GM18861 (cell line): Measurements from ENCODE around the gene SPATA25.

Source experiments
- ATAC-seq: cut with Tn5 transposase; IDR thresholded peaks from one replicate; pipeline ENCODE4 v1.9.1; 2021; ENCODE audit not compliant: unreplicated experiment

SPATA25 gene

DNA sequence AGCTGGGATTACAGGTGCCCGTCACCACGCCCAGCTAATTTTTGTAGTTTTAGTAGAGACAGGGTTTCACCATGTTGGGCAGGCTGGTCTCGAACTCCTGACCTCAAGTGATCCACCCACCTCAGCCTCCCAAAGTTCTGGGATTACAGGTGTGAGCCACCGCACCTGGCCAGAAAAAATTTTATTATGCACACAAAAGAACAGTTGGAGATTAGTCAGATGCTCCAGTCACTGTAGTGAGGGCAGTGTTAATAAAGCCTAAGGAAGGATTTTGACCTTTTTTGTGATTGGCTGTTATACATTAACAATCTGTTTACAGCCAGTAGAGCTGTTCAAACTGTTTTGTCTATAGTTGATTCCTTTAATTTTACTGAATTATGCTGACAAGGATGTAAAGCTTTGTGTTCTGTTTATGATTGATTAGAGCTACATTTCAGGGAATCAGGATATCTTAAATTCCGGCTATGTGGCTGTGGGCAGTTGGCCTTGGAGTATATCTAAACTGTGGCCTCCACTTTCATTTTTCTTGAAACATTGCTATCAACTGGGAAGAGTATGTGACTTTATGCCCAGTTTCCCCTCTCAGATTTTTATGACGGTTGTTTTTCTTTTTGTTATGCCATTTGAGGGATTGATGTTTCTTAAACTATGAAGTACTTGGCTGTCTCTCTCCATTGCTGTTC lies 20.1 kb downstream of the SPATA25 start:
- no peak for ATAC-seq

DNA sequence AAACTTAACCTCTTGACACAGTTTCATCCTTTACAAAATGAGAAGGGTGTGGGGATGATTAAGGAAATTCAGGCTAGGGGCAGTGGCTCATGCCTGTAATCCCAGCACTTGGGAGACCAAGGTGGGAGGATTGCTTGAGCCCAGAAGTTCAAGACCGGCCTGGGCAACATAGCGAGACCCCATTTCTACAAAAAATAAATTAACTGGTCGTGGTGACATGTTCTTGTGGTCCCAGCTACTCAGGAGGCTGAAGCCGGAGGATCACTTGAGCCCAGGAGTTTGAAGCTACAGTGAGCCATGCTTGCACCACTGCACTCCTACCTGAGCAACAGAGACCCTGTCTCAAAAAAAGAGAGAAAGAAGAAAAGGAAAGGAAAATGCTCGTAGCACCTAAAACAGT lies 21.0 kb downstream of the SPATA25 start:
- ATAC-seq: no peak

DNA sequence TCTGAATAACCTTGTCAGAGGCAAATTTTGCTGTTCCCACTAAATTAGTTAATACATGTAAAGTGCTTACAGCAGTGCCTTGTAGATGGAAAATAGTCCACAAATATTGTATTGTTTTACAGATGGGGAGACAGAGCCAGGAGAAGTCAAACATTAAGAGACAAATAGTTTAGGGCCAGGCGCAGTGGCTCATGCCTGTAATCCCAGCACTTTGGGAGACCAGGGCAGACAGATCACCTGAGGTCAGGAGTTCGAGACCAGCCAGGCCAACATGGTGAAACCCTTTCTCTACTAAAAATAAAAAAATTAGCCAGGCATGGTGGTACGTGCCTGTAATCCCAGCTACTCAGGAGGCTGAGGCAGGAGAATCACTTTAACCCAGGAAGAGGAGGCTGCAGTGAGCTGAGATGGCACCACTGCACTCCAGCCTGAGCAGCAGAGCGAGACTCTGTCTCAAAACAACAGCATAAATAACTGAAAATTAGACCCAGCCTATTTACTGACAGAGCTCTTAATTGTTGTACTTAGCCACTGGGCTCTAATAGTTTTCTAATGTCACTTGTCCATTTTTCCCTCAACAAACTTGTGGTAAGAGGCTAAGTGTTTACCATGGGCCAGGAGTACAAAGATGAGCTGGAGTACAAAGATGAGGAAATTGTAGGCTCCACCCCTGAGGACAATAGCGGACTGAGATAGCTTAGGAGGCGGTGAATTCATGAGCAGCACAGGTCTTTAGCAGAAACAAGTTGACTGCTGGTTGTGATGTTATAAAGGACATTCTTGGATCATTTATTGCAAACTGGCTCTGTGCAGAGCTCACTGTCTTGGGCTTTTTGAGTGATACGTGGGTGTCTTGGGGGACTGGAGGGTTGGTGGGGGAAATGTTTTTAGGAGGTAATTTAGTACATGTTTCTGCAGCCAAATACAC lies 23.6 kb downstream of the SPATA25 start:
- no peak for ATAC-seq

DNA sequence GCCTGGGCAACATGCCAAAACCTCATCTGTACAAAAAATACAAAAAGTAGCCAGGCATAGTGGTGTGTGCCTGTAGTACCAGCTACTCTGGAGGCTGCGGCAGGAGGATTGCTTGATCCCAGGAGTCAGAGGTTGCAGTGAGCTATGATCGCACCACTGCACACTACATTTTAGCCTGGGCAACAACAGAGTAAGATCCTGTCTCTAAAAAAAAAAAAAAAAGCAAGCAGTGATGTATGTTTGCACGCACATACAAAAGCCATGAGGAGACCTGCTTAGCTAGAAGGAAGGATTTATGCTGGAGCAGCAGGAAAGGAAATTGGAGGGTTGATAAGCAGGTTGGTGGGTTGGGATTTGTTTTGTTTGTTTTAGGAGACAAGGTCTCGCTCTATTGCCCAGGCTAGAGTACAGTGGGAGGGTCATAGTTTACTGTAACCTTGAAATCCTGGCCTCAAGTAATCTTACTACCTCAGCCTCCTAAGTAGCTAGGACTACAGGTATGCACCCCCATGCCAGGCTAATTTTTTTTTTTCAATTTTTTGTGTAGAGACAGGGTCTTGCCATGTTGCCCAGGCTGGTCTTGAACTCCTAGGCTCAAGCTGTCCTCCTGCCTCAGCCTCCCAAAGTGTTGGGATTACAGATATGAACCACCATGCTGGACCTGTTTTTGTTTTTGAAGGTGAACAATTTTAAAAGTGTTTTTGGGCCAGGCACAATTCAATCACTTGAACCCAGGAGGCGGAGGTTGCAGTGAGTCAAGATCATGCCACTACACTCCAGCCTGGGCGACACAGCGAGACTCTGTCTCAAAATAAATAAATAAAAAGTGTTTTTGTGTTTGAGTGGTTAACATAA lies 26.0 kb downstream of the SPATA25 start:
- no peak for ATAC-seq

DNA sequence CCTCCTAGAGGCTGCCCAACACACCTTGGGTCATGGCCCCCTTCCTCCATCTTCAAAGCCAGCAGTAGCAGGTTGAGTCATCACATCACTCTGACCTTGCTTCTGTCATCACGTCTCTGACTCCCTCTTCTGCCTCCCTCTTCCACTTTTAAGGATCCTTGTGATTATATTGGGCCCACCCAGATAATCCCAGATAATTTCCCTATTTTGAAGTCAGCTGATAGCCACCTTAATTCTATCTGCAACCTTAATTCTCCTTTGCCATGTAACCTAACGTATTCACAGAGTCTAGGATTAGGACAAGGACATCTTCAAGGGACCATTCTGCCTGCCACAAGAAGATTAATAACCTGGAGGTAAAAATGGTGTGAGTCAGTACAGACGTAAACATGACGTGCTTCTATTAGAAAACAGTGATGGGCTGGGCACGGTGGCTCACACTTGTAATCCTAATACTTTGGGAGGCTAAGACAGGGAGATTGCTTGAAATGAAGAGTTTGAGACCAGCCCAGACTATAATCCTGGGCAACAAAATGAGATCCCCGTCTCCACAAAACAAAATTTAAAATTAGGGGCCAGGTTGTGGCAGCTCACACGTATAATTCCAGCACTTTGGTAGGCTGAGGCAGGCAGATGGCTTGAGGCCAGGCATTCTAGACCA lies 26.7 kb downstream of the SPATA25 start:
- no peak for ATAC-seq

DNA sequence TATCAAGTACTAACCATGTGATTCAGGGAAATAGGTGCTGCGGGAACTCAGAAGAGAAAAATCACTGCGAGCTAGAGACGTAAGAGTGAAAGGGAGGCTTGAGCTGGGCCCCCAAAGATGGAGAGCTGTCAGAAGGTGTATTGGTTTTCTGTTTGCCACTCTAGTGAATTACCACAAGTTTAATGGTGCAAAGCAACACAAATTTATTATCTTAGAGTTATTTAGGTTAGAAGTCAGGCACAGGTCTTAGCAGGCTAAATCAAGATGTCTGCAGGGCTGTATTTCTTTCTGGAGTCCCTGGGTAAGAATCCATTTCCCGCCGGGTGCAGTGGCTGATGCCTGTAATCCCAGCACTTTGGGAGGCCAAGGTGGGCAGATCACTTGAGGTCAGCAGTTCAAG lies 27.5 kb downstream of the SPATA25 start:
- ATAC-seq: no peak

DNA sequence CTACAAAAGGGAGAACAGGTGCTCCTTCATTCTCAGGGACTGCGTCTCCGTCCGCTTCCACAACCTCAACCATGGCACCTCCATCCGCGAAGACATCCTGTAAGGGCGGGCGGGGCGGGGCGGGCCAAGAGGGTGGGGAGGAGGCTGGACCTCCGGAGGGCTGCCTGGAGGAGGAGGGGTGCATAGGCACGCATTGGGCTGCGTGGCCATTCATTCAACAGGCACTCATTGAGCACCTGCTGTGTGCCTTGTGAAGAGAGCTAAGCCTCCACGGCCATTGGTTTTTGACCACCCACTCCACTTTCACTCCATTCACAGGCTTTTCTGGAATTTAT lies 29.6 kb downstream of the SPATA25 start:
- ATAC-seq: peak; percentile 16

DNA sequence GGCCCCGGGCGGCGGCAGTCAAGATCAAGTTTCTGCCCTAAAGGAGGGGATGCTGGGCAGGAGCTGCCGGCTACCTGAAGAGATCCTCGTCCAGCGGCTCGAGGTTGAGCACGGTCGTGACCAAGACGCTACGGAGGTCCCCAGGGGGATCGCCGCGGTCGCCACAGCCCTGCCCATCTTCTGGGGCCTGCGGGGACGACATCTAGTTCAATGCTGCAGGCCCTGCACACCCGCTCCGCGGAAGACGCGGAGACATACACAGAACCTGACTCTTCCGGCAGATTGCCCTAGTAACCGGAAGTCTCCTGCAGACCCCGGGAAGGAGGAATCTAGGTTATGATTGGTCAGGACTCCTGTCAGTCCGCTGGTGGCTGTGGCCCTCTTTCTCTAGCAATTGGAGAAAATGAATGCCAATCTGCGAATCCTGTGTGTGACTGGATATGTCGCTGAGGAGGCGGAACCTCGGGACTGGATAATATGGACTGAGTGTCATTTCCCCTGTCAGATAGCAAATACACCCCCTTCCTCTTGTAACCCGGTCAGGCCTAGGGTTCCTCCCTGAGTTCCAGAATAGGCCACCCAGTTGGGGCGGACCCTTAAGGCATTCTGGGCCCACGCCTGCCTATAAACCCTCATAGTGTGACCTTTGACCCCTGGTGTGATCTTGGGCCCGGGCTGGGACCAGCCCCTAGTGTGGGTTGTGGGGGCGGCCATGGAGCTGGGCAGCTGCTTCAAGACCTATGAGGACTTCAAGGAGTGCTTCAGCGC lies 30.1 kb downstream of the SPATA25 start, which contains the start of the genes ACOT8 and ZSWIM3:
Gene ACOT8, minus strand, starts transcription at position 279 of the 768 bp plus-strand sequence. Its CDS starts 77 bp downstream, at position 202.
Gene ZSWIM3, plus strand, starts transcription at position 501 of the 768 bp plus-strand sequence. Its CDS starts 212 bp downstream, at position 713.
- peak; percentile 95 for ATAC-seq

DNA sequence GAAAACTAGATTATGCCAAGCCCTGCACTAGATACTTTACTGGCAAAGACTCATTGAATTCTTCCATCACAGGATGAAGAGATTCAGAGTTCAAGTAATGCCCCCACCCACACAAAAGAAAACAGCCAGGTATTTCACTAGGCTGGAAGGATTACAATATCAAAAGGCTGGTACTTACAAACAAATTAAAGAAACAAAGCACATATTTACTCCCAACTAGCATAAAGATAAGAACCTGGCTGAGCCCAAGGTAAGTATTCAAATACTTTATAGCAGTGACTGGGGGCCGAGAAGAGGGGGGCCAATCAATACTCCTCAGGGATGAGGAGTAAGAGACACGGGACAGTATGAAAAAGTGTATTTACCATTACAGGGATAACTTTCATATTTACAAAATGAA lies 33.9 kb downstream of the SPATA25 start:
- ATAC-seq: no peak

DNA sequence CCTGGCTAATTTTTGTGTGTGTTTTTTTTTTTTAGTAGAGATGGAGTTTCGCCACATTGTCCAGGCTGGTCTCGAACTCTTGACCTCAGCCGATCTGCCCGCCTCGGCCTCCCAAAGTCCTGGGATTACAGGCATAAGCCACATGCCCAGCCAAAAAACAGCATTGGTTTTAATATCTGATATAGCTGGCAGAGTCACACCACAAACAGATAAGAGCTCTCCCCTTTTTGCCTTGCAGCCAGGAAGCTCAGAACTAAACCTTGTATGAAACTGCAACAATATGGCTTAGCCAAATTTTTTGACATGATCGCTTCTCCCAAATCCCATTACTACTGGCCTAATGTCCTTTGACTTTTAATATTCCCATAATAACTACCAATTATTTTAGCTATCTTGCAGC lies 35.1 kb downstream of the SPATA25 start:
- no peak for ATAC-seq

DNA sequence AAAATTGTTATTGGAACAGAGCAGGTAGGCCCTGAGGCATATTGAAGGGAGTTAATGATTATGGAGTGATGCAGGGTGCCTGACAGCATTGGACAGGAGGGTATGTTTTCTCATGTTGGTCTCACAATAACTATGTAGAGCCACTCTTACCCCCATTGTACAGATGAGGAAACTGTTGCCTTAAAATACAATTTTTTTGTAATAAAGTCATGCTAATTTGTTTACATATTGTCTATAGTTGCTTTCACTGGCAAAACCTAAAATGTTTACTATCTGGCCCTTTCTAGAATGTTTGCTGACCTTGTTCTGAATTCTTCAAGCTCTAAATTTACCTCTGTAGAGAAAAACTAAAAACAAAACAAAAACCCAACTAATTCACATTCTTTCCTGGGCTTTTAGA lies 35.9 kb downstream of the SPATA25 start:
- no peak for ATAC-seq

DNA sequence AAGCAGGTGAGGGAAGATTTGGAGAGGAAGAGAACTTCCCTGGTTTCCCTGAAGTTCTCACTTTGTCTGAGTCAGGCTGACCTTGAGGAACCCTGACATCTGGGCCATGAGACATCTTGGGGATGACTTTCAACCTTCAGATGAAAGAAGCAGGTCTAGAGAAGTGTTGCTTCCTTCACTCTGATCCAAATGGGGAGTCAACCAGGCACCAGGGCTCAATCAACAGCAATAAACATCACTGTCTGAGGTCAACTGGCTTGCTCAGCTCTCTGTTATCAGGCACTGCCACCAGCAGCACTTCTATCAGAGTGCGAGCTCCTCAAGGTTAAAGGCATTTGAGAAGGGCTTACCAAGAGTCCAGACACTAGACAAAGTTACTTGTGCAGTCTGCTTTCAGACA lies 36.5 kb downstream of the SPATA25 start:
- ATAC-seq: no peak

DNA sequence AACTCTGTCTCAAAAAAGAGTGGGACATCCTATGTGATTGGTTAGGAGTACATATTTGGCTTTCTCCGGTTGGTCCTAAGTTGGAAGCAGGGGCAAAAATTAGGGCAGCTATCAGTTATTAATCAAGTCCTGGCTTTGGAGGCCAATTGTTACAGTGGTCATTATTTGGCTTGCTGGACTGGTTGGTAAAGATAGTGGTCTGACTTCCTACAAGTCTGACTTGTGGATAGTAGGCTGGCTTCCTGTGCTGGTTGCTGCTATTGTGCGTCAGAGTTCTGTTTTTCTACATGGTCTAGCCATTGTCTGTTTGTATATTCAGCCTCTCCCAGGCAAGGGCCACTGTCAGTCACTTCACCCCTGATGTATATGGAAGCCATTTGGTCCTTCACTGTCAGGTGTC lies 37.2 kb downstream of the SPATA25 start:
- ATAC-seq: no peak

DNA sequence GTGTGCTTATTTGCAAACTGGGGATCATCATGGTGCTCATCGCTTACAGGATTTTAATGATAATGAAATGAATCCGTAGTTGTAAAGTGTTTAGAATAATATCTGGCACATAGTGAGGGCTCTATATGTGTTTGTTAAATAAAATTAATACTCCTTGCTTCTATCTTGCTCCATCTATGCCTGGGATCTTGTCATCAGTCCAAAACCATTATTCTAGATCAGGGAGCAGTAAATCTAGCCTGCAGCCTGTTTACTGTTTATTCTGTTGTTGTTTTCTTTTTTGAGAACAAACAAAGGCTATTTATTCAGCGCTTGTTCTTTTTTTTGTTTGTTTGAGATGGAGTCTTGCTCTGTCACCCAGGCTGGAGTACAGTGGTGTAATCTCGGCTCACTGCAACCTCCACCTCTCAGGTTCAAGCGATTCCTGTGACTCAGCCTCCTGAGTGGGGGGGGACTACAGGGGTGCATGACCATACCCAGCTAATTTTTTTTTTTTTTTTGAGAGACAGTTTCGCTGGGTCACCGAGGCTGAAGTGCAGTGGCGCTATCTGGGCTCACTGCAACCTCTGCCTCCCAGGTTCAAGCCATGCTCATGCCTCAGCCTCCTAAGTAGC lies 38.3 kb downstream of the SPATA25 start:
- no peak for ATAC-seq

DNA sequence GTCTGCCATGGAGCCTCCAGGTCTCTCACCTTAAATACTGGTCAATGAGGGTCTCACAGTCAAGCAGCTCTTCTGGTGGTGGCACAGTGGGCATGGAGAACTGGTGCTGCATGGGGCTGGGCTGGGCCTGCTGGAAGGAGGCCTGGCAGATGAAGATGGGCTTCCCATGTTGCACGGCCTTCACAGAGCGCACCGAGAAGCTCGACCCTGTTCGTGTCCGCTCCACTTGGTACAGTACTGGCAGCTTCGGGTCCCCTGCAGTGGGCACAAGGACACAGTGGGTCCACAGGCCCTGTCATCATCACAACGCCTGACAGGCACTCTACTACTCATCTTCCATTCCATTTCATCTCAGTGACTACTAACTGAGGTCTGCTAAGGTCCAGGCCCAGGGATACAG lies 39.0 kb downstream of the SPATA25 start:
- ATAC-seq: no peak

DNA sequence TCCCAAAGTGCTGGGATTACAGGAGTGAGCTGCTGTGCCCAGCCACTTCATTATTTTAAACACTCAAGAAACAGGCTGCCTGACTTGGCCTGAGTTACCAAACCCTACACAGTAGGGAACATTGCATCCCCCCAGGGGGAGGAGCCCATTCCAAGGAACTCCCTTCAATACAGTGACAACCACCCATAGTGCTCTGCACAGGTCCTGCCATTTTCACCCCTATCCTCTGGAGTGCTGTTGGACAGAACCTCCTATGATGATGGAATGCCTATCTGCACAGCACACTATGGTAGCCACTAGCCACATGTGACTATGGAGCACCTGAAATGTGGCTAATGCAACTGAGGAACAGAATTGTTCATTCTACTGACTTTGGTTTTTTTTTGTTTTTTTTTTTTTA lies 42.0 kb downstream of the SPATA25 start:
- ATAC-seq: no peak

DNA sequence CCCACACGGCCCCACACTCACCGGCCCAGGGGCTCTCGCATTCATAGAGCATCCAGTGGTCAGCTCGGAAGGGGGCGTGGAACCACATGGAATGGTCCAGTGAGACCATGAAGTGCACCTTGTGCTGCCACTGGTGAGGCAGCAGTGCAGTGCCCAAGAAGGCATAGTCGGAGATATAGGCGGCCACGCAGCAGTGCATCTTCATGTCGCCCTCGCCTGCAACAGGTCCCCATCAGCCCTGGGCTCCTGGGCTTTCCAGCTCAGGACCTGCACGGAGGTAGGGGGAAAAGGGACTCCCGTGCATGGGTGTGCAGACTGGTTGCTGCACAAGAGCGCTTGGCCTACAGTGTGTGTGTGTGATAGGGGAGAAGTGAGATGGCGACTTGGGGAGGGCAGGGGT lies 43.9 kb downstream of the SPATA25 start:
- no peak for ATAC-seq

DNA sequence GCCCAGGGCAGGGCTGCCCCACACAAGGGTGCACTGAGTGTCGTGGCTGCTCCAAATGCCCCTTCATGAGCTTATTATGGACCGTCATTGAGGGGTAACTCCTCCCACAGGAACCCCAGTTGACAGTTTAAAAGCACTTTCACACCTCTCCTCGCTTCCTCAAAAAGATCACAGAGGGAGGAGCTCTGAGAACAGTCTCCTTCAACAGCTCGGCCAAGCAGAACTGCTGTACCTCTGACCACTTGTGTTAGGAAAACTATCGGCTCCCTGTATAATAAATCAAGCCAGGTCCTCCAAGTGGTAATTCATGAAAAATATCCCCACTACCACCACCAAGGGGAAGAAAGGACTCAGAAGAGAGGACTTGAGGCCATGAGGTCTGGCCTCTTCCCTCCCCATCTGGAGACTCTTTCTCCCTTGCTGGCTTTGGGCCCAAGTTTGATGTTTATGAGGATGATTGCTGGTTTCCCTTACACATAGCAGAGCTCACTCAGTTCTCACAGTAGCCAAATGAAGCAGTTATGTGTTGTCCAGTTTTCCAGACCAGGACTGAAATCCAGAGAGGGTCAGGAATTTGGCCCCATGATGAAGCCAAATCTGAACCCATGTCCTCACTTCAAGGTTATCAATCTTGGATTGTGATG lies 45.1 kb downstream of the SPATA25 start:
- ATAC-seq: no peak
